HEK293 (cell line): ENCODE data around the gene CTXN3.

Source experiments
- CTCF ChIA-PET: fragments of 350-600 bp; formaldehyde crosslinking; extraction: SDS; loops from one replicate; lab custom pipeline; 2021; ENCODE audit warnings: antibody characterized with exemption; lab: Yijun Ruan, JAX
- POLR2A ChIA-PET: fragments of 300-600 bp; formaldehyde crosslinking; extraction: SDS; loops from one replicate; lab custom pipeline; 2020; ENCODE audit warnings: antibody characterized with exemption, inconsistent platforms; lab: Yijun Ruan, JAX
- H3K27ac ChIP-seq: fragments of 200-500 bp; sonication (Bioruptor generic); 2 replicates; pipeline ENCODE4 v1.5.1; 2014; ENCODE audit warnings: low read depth, low read length, control low read depth, inconsistent platforms; ENCODE audit errors: extremely low read depth
- H3K36me3 ChIP-seq, 2 experiments: fragments of 200-500 bp in 1 of 2; sonication (Bioruptor generic) in 1 of 2; 1 replicate in 1 of 2; 2 replicates in 1 of 2; pipeline ENCODE4 v1.5.1; 2014 to 2017; ENCODE audit warnings: inconsistent platforms in 2 of 2, low read length in 2 of 2; ENCODE audit not compliant: control insufficient read depth in 2 of 2, insufficient read depth in 1 of 2
- H3K4me1 ChIP-seq: fragments of 200-500 bp; sonication (Bioruptor generic); 2 replicates; pipeline ENCODE4 v1.5.1; 2014; ENCODE audit warnings: mild to moderate bottlenecking, low read length, inconsistent platforms; ENCODE audit not compliant: control insufficient read depth, insufficient read depth
- H3K4me3 ChIP-seq: 2 replicates; pipeline ENCODE4 v1.5.1; 2011; ENCODE audit warnings: low read depth, mild to moderate bottlenecking, control low read depth, low read length, moderate library complexity
- H3K9me3 ChIP-seq: fragments of 200-500 bp; sonication (Bioruptor generic); 2 replicates; pipeline ENCODE4 v1.5.1; 2014; ENCODE audit warnings: low read depth, low read length, inconsistent platforms; ENCODE audit not compliant: control insufficient read depth, insufficient read depth
- GLIS2 ChIP-seq: fragments of 450-650 bp; formaldehyde crosslinking; IDR thresholded peaks from 2 replicates; pipeline ENCODE4 v1.5.1; 2016; ENCODE audit warnings: missing biosample characterization, missing genetic modification characterization
- MYNN ChIP-seq: fragments of 450-650 bp; formaldehyde crosslinking; IDR thresholded peaks from 2 replicates; pipeline ENCODE4 v1.5.1; 2016; ENCODE audit warnings: missing biosample characterization, missing genetic modification characterization, borderline replicate concordance
- SP2 ChIP-seq: fragments of 450-650 bp; formaldehyde crosslinking; IDR thresholded peaks from 2 replicates; pipeline ENCODE4 v1.5.1; 2016; ENCODE audit warnings: missing biosample characterization, missing genetic modification characterization
- TCF7L2 ChIP-seq: IDR thresholded peaks from 2 replicates; pipeline ENCODE4 v1.6.1; 2011; ENCODE audit warnings: low read depth, mild to moderate bottlenecking, inconsistent platforms, low read length, moderate library complexity, borderline replicate concordance
- WT1 ChIP-seq: fragments of 450-650 bp; formaldehyde crosslinking; IDR thresholded peaks from 2 replicates; pipeline ENCODE4 v1.5.1; 2016; ENCODE audit warnings: missing biosample characterization, missing genetic modification characterization
- ZNF10 ChIP-seq: fragments of 450-650 bp; formaldehyde crosslinking; IDR thresholded peaks from 2 replicates; pipeline ENCODE4 v1.5.1; 2017; ENCODE audit warnings: missing biosample characterization, missing genetic modification characterization
- ZNF138 ChIP-seq: fragments of 450-650 bp; formaldehyde crosslinking; IDR thresholded peaks from 2 replicates; pipeline ENCODE4 v1.5.1; 2016; ENCODE audit warnings: missing biosample characterization, missing genetic modification characterization, borderline replicate concordance
- ZNF211 ChIP-seq: fragments of 450-650 bp; formaldehyde crosslinking; IDR thresholded peaks from 2 replicates; pipeline ENCODE4 v1.5.1; 2016; ENCODE audit warnings: low read depth, missing biosample characterization, missing genetic modification characterization
- ZNF26 ChIP-seq: fragments of 450-650 bp; formaldehyde crosslinking; IDR thresholded peaks from 2 replicates; pipeline ENCODE4 v1.5.1; 2016; ENCODE audit warnings: missing biosample characterization, missing genetic modification characterization
- ZNF302 ChIP-seq: fragments of 450-650 bp; formaldehyde crosslinking; IDR thresholded peaks from 2 replicates; pipeline ENCODE4 v1.5.1; 2016; ENCODE audit warnings: missing biosample characterization, missing genetic modification characterization, low read depth
- ZNF394 ChIP-seq: fragments of 450-650 bp; formaldehyde crosslinking; IDR thresholded peaks from 2 replicates; pipeline ENCODE4 v1.5.1; 2016; ENCODE audit warnings: missing biosample characterization, missing genetic modification characterization, mild to moderate bottlenecking, moderate library complexity, borderline replicate concordance
- ZNF426 ChIP-seq: fragments of 450-650 bp; formaldehyde crosslinking; IDR thresholded peaks from 2 replicates; pipeline ENCODE4 v1.5.1; 2017; ENCODE audit warnings: missing biosample characterization, missing genetic modification characterization, mild to moderate bottlenecking, inconsistent platforms, moderate library complexity
- ZNF530 ChIP-seq: fragments of 450-650 bp; formaldehyde crosslinking; IDR thresholded peaks from 2 replicates; pipeline ENCODE4 v1.5.1; 2016; ENCODE audit warnings: low read depth, missing biosample characterization, missing genetic modification characterization
- ZNF555 ChIP-seq: fragments of 450-650 bp; formaldehyde crosslinking; conservative IDR thresholded peaks from 2 replicates; pipeline ENCODE4 v1.5.1; 2017; ENCODE audit warnings: missing biosample characterization, mild to moderate bottlenecking, missing genetic modification characterization, inconsistent platforms
- ZNF623 ChIP-seq: fragments of 450-650 bp; formaldehyde crosslinking; IDR thresholded peaks from 2 replicates; pipeline ENCODE4 v1.5.1; 2016; ENCODE audit warnings: missing biosample characterization, missing genetic modification characterization
- ZNF626 ChIP-seq: fragments of 450-650 bp; sonication (Bioruptor Pico); formaldehyde crosslinking; IDR thresholded peaks from 2 replicates; pipeline ENCODE4 v1.5.1; 2018; ENCODE audit warnings: missing biosample characterization, missing genetic modification characterization, inconsistent platforms
- ZNF664 ChIP-seq: fragments of 450-650 bp; formaldehyde crosslinking; IDR thresholded peaks from 2 replicates; pipeline ENCODE4 v1.5.1; 2016; ENCODE audit warnings: missing biosample characterization, missing genetic modification characterization
- ZNF707 ChIP-seq: fragments of 450-650 bp; formaldehyde crosslinking; IDR thresholded peaks from 2 replicates; pipeline ENCODE4 v1.5.1; 2016; ENCODE audit warnings: missing biosample characterization, missing genetic modification characterization
- ZNF776 ChIP-seq: fragments of 450-650 bp; formaldehyde crosslinking; IDR thresholded peaks from 2 replicates; pipeline ENCODE4 v1.5.0; 2017; ENCODE audit warnings: missing biosample characterization, missing genetic modification characterization, borderline replicate concordance
- ZNF792 ChIP-seq: fragments of 450-650 bp; formaldehyde crosslinking; IDR thresholded peaks from 2 replicates; pipeline ENCODE4 v1.5.1; 2016; ENCODE audit warnings: missing biosample characterization, missing genetic modification characterization
- ZNF837 ChIP-seq: fragments of 450-650 bp; formaldehyde crosslinking; IDR thresholded peaks from 2 replicates; pipeline ENCODE4 v1.5.1; 2016; ENCODE audit warnings: missing biosample characterization, missing genetic modification characterization
- ZNF843 ChIP-seq: fragments of 450-650 bp; formaldehyde crosslinking; IDR thresholded peaks from 2 replicates; pipeline ENCODE4 v1.5.1; 2016; ENCODE audit warnings: missing biosample characterization, missing genetic modification characterization
- TF ChIP-seq, protein P1 (sequence below): fragments of 450-650 bp; formaldehyde crosslinking; IDR thresholded peaks from 2 replicates; pipeline ENCODE4 v1.5.1; 2016; ENCODE audit warnings: missing biosample characterization, missing genetic modification characterization

Gene CTXN3

GRCh38 chr5:127601111-127601510, 47.8 kb upstream of the CTXN3 start:
- no peaks in the 10 kb centered on the region for H3K36me3 ChIP-seq
- no peaks in the 10 kb centered on the region for H3K9me3 ChIP-seq
- ChIA-PET POLR2A (no interaction called here), CTCF (no interaction called here)
- H3K4me1 ChIP-seq: no peaks in the 10 kb centered on the region
- no peak overlapping the region for H3K27ac ChIP-seq
- TF ChIP-seq ZNF302 (tag by site-specific recombination) (no peak), ZNF664 (tag by site-specific recombination) (no peak), ZNF626 (no peak), ZNF707 (tag by site-specific recombination) (no peak)
- H3K4me3 ChIP-seq: no peak overlapping the region

DNA sequence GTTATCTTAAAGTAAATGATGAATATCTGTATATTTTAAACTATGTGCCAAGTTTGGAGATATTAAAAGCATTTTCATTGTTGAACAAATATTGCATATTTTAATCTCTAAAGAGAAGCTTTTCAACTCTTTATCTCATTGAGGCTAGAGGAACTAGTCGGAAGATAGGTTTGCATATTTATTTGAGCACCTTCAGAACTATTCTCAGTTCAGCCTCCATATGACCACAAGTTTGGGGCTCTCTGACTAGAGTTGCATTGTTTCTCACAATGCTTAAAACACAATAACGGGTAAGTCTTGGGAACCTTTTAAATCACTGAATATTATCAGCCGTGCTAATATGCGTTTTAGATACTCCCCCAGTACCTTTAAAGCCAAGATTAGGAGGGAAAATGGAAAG, 47.3 kb upstream of the CTXN3 start:
- ChIA-PET CTCF (no interaction called here), POLR2A (no interaction called here)
- H3K36me3 ChIP-seq: no peaks in the 10 kb centered on the region
- H3K9me3 ChIP-seq: no peaks in the 10 kb centered on the region
- H3K4me3 ChIP-seq: no peak overlapping the region
- no peaks in the 10 kb centered on the region for H3K4me1 ChIP-seq
- no peak for TF ChIP-seq ZNF837 (tag by site-specific recombination)
- no peak for TF ChIP-seq ZNF138
- no peak for TF ChIP-seq ZNF394 (tag by site-specific recombination)
- TF ChIP-seq GLIS2: no peak
- TF ChIP-seq ZNF843 (tag by site-specific recombination): no peak
- TF ChIP-seq ZNF211 (tag by site-specific recombination): no peak
- TF ChIP-seq ZNF26 (tag by site-specific recombination): no peak
- no peak for TF ChIP-seq ZNF623 (tag by site-specific recombination)
- no peak for TF ChIP-seq ZNF426 (tag by site-specific recombination)
- TF ChIP-seq ZNF776 (tag by site-specific recombination): no peak
- no peak for TF ChIP-seq SP2 (tag by site-specific recombination)
- TF ChIP-seq WT1 (tag by site-specific recombination): no peak
- TF ChIP-seq MYNN: no peak
- TF ChIP-seq TCF7L2: no peak
- TF ChIP-seq ZNF530 (tag by site-specific recombination): no peak
- no peak for TF ChIP-seq ZNF792 (tag by site-specific recombination)
- TF ChIP-seq, protein P1, sequence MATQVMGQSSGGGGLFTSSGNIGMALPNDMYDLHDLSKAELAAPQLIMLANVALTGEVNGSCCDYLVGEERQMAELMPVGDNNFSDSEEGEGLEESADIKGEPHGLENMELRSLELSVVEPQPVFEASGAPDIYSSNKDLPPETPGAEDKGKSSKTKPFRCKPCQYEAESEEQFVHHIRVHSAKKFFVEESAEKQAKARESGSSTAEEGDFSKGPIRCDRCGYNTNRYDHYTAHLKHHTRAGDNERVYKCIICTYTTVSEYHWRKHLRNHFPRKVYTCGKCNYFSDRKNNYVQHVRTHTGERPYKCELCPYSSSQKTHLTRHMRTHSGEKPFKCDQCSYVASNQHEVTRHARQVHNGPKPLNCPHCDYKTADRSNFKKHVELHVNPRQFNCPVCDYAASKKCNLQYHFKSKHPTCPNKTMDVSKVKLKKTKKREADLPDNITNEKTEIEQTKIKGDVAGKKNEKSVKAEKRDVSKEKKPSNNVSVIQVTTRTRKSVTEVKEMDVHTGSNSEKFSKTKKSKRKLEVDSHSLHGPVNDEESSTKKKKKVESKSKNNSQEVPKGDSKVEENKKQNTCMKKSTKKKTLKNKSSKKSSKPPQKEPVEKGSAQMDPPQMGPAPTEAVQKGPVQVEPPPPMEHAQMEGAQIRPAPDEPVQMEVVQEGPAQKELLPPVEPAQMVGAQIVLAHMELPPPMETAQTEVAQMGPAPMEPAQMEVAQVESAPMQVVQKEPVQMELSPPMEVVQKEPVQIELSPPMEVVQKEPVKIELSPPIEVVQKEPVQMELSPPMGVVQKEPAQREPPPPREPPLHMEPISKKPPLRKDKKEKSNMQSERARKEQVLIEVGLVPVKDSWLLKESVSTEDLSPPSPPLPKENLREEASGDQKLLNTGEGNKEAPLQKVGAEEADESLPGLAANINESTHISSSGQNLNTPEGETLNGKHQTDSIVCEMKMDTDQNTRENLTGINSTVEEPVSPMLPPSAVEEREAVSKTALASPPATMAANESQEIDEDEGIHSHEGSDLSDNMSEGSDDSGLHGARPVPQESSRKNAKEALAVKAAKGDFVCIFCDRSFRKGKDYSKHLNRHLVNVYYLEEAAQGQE (tag by site-specific recombination): no peak
- no peak for TF ChIP-seq ZNF555 (tag by site-specific recombination)
- no peak for TF ChIP-seq ZNF10 (tag by site-specific recombination)
- H3K27ac ChIP-seq: no peak overlapping the region
